Measurements from ENCODE around the gene PLEKHA6.

DNA sequence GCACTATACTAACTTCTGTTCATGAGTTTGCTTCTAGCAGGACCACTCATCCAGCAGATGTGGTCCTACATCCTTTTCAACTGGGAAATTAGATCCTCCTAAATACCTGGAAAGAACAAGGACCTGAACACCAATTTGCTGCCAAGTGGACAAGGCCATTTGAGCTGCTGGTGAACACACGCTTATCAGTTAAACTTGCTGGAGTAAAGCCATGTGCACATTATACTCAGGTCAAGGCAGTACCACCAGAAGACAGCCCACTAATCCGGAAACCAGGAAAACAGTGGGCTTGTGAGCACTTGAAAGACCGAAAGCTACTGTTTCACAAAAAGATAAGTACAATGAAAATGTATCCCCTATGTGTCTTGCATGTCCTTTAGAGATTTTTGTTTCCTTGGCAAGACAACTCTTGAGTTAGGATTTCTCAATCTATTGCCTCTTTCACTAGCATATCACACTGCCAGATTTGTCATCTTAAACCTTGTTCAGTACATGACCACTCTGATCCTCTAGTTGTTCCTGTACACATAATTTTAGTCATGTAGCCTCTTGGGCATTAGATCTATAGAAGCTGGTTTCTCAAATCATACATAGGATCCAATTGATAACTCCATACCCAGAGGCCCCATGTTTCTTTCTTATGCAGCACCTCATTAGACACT, 189.1 kb downstream of the PLEKHA6 start:
- TF ChIP-seq, protein P1, sequence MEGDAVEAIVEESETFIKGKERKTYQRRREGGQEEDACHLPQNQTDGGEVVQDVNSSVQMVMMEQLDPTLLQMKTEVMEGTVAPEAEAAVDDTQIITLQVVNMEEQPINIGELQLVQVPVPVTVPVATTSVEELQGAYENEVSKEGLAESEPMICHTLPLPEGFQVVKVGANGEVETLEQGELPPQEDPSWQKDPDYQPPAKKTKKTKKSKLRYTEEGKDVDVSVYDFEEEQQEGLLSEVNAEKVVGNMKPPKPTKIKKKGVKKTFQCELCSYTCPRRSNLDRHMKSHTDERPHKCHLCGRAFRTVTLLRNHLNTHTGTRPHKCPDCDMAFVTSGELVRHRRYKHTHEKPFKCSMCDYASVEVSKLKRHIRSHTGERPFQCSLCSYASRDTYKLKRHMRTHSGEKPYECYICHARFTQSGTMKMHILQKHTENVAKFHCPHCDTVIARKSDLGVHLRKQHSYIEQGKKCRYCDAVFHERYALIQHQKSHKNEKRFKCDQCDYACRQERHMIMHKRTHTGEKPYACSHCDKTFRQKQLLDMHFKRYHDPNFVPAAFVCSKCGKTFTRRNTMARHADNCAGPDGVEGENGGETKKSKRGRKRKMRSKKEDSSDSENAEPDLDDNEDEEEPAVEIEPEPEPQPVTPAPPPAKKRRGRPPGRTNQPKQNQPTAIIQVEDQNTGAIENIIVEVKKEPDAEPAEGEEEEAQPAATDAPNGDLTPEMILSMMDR (IDR thresholded peaks at IDR 0.05) = no peak
- TF ChIP-seq, protein P2, sequence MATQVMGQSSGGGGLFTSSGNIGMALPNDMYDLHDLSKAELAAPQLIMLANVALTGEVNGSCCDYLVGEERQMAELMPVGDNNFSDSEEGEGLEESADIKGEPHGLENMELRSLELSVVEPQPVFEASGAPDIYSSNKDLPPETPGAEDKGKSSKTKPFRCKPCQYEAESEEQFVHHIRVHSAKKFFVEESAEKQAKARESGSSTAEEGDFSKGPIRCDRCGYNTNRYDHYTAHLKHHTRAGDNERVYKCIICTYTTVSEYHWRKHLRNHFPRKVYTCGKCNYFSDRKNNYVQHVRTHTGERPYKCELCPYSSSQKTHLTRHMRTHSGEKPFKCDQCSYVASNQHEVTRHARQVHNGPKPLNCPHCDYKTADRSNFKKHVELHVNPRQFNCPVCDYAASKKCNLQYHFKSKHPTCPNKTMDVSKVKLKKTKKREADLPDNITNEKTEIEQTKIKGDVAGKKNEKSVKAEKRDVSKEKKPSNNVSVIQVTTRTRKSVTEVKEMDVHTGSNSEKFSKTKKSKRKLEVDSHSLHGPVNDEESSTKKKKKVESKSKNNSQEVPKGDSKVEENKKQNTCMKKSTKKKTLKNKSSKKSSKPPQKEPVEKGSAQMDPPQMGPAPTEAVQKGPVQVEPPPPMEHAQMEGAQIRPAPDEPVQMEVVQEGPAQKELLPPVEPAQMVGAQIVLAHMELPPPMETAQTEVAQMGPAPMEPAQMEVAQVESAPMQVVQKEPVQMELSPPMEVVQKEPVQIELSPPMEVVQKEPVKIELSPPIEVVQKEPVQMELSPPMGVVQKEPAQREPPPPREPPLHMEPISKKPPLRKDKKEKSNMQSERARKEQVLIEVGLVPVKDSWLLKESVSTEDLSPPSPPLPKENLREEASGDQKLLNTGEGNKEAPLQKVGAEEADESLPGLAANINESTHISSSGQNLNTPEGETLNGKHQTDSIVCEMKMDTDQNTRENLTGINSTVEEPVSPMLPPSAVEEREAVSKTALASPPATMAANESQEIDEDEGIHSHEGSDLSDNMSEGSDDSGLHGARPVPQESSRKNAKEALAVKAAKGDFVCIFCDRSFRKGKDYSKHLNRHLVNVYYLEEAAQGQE (IDR thresholded peaks at IDR 0.05; ENCODE audit: insufficient read depth in 1 of 2, low read depth in 2 of 2, low read length in 1 of 2) = no peak
- TF ChIP-seq POLR2AphosphoS5 (IDR thresholded peaks at IDR 0.05; ENCODE audit: low read depth, low read length) (no peak), TCF7L2 (IDR thresholded peaks at IDR 0.05; ENCODE audit: low read depth, low read length) (no peak), SIN3A (IDR thresholded peaks at IDR 0.05; ENCODE audit: borderline replicate concordance, insufficient read depth, low read depth, low read length) (no peak)

Measured in Panc1 (cell line).